K562 (cell line): ENCODE measurements around the gene EME2. TPM values are rescaled to one million over a fixed set of nuclear protein-coding genes. Genes with fewer than 3 reads are reported as not detected.

Experiments
- ATAC-seq: fragments of 200-7000 bp; cut with Tn5 transposase; 3 replicates; pipeline ENCODE4 v1.9.1; 2020; ENCODE audit warnings: moderate library complexity
- BruUV-seq: library from RNA; stranded (reverse); fragments of 400-500 nt; replicated peaks from 2 replicates; lab custom pipeline; 2021; lab: Mats Ljungman, UMichigan
- CTCF ChIA-PET: fragments of 300-600 bp; formaldehyde crosslinking; extraction: SDS; loops from one replicate; lab custom pipeline; 2021; ENCODE audit warnings: low intra/inter-chr PET ratio; lab: Yijun Ruan, JAX
- POLR2A ChIA-PET: fragments of 300-600, 350-650 bp; sonication (Branson Sonifier 250); formaldehyde crosslinking; extraction: SDS; loops from one replicate; lab custom pipeline; 2021; ENCODE audit warnings: antibody characterized with exemption, inconsistent platforms; lab: Yijun Ruan, JAX
- DNase-seq, 4 experiments: peaks; one replicate each; pipeline versions ENCODE4 v3.0.0 to v3.0.0-alpha.2; 2011 to 2018; ENCODE audit warnings: low spot score in 3 of 4, mixed read lengths in 3 of 4; ENCODE audit errors: extremely low read depth in 1 of 4
- FAIRE-seq: peaks from 2 replicates; lab custom pipeline; 2011; peaks lifted over from hg19 to GRCh38; lab: Jason Lieb, UNC
- H2AFZ ChIP-seq: 2 replicates; pipeline ENCODE4 v1.6.0; 2011; ENCODE audit warnings: low read depth, low read length, control low read depth, inconsistent platforms
- H3K27ac ChIP-seq: fragments of 200-600 bp; 3 replicates; pipeline ENCODE4 v1.8.0; 2011; ENCODE audit warnings: low read depth, mild to moderate bottlenecking, control low read depth, inconsistent platforms, low read length, moderate library complexity, mixed read lengths; ENCODE audit errors: extremely low read depth
- H3K27me3 ChIP-seq, 2 experiments: fragments of 300-600 bp in 1 of 2; 2 replicates in 1 of 2; 3 replicates in 1 of 2; pipeline versions ENCODE4 v1.6.0 to v1.8.0; 2011; ENCODE audit warnings: inconsistent platforms in 2 of 2, low read length in 2 of 2, mild to moderate bottlenecking in 1 of 2, mixed read lengths in 1 of 2, moderate library complexity in 1 of 2; ENCODE audit not compliant: control insufficient read depth in 2 of 2, insufficient read depth in 2 of 2
- H3K36me3 ChIP-seq: fragments of 300-600 bp; 3 replicates; pipeline ENCODE4 v1.8.0; 2011; ENCODE audit warnings: mild to moderate bottlenecking, low read length, inconsistent platforms; ENCODE audit not compliant: control insufficient read depth, insufficient read depth
- H3K4me1 ChIP-seq, 2 experiments: fragments of 200-600 bp in 1 of 2; replicated peaks in 1 of 2; 2 replicates in 1 of 2; 3 replicates in 1 of 2; pipeline versions ENCODE4 v1.5.1 to v1.8.0; 2011; ENCODE audit warnings: inconsistent platforms in 2 of 2, low read length in 2 of 2, mild to moderate bottlenecking in 1 of 2, mixed read lengths in 1 of 2, moderate library complexity in 1 of 2; ENCODE audit not compliant: control insufficient read depth in 2 of 2, insufficient read depth in 2 of 2
- H3K4me2 ChIP-seq: 2 replicates; pipeline ENCODE4 v1.6.1; 2011; ENCODE audit warnings: low read length, control low read depth, inconsistent platforms, mixed read lengths; ENCODE audit not compliant: insufficient read depth
- H3K4me3 ChIP-seq: fragments of 200-600 bp; sonication (generic), shearing (Covaris generic); 2 replicates; pipeline ENCODE4 v1.5.1; 2016; ENCODE audit warnings: control low read depth, inconsistent platforms
- H3K79me2 ChIP-seq: fragments of 200-600 bp; 3 replicates; pipeline ENCODE4 v1.8.0; 2011; ENCODE audit warnings: low read length, inconsistent platforms; ENCODE audit not compliant: control insufficient read depth, insufficient read depth
- H3K9ac ChIP-seq, 2 experiments: 2 replicates each; pipeline versions ENCODE4 v1.6.0 to v1.6.1; 2011; ENCODE audit warnings: low read depth in 2 of 2, low read length in 2 of 2, control low read depth in 1 of 2, inconsistent platforms in 1 of 2, mild to moderate bottlenecking in 1 of 2, mixed read lengths in 1 of 2; ENCODE audit not compliant: insufficient read depth in 1 of 2
- H3K9me1 ChIP-seq: one replicate; pipeline ENCODE4 v1.6.0; 2011; ENCODE audit warnings: inconsistent platforms, mild to moderate bottlenecking, low read length, moderate library complexity; ENCODE audit not compliant: control insufficient read depth, insufficient read depth
- H3K9me3 ChIP-seq: replicated peaks from 2 replicates; pipeline ENCODE4 v1.5.1; 2011; ENCODE audit warnings: low read depth, low read length, inconsistent platforms; ENCODE audit not compliant: control insufficient read depth, insufficient read depth
- H4K20me1 ChIP-seq: replicated peaks from 2 replicates; pipeline ENCODE4 v1.6.1; 2011; ENCODE audit warnings: low read length, inconsistent platforms, mixed read lengths; ENCODE audit not compliant: control insufficient read depth, insufficient read depth
- POLR2G ChIP-seq: fragments of 200-400 bp; formaldehyde crosslinking; IDR thresholded peaks from 2 replicates; pipeline ENCODE4 v1.6.1; 2017; ENCODE audit warnings: low read depth, mild to moderate bottlenecking, antibody characterized with exemption, low read length, moderate library complexity
- ZNF24 ChIP-seq: fragments of 450-650 bp; IDR thresholded peaks from 2 replicates; pipeline ENCODE4 v1.6.1; 2016
- WGBS: fragments of 100-300 bp; shearing (Covaris generic); methylation state at CpG from one replicate; pipeline ENCODE4 v1.1.6; 2016; ENCODE audit warnings: low coverage, mixed read lengths; ENCODE audit not compliant: insufficient coverage; ENCODE audit errors: missing lambda C conversion rate; 5-methylcytosine and 5-hydroxymethylcytosine counted together
- in situ Hi-C: fragments of 300-500 bp; cut with MboI; formaldehyde crosslinking; loops from 4 replicates; pipeline ENCODE4 v1.15.0; 2018; ENCODE audit warnings: inconsistent platforms, mixed read lengths
- intact Hi-C: fragments of 100-400 bp; cut with micrococcal nuclease; formaldehyde crosslinking; loops from 2 replicates; pipeline ENCODE4 v1.14.2; 2022
- polyA plus RNA-seq, 8 experiments: library from polyadenylated mRNA; depleted of rRNA in 4 of 8; stranded (reverse) in 5 of 8; unstranded in 3 of 8; fragments of >200 nt; fragmentation: Nextera tagmentation in 2 of 8; fragmentation: Illumina TruSeq in 1 of 8; extraction: Ambion mirVana in 2 of 8; extraction: Trizol in 1 of 8; gene quantifications; 2 replicates each; pipeline versions ENCODE4 v1.2.1 to v1.2.3, GENCODE V29; 2011 to 2014; ENCODE audit warnings: inconsistent platforms in 1 of 8, missing spikeins in 1 of 8
- total RNA-seq, 7 experiments: library from RNA; depleted of rRNA in 6 of 7; stranded (reverse); fragments of >200 nt in 6 of 7; fragmentation: Illumina TruSeq in 2 of 7; extraction: Trizol in 2 of 7; gene quantifications; 2 replicates each; pipeline versions ENCODE4 v1.2.1 to v1.2.3, GENCODE V29; 2011 to 2021; ENCODE audit warnings: low replicate concordance in 1 of 7
- TF ChIP-seq, protein P1 (sequence below): sonication (generic); formaldehyde crosslinking; IDR thresholded peaks from 2 replicates; pipeline ENCODE4 v1.8.1; 2023; ENCODE audit warnings: mild to moderate bottlenecking, missing genetic modification reagents

EME2 gene
- total and polyA plus RNA-seq, 9 of the 15 experiments (the other 6 are each of a cell fraction or from before 2014, with no cell fraction given), result 0.35 to 19.9 (median 3.5) TPM

DNA sequence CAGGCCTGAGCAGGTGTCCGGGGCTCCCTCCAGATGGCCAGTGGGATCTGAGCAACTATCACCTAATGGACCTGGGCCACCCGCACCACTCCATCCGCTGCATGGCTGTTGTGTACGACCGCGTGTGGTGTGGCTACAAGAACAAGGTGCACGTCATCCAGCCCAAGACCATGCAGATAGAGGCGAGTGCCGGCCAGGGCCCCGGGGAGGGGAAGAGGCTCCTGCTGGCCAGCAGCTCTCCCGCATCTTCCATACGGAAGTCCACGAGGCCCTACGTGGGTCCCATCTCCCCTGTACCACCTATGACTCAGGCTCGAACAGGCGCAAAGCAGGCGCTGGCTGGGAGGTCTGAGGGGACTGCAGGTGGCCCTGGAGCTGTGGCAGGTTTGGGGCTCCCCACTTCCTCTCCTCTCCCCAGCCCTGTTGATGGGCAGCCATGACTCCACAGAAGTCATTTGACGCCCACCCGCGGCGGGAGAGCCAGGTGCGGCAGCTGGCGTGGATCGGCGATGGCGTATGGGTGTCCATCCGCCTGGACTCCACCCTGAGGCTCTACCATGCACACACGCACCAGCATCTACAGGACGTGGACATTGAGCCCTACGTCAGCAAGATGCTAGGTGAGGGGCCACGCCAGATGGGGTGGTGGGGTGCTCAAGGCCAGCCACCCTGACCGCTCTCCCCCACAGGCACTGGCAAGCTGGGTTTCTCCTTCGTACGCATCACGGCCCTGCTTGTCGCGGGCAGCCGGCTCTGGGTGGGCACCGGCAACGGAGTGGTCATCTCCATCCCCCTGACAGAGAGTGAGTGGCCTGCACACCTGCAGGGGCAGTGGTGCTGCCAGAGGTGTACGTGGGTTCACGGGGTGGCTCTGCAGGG, 5.3 kb upstream of the EME2 start:
- intact Hi-C loops, result no loop called here
- WGBS, result 95% methylated on average over 27 of the region's 42 CpGs
- Histone ChIP-seq H3K36me3 (peaks cover 86% of the 10 kb centered on the region; the same call in 2 of the 3 replicates), H3K27me3 (no peaks in the 10 kb centered on the region), H3K27ac (no peak overlapping the region), H3K79me2 (peaks cover 25% of the 10 kb centered on the region), H3K9ac (no peak overlapping the region), H3K9me1 (no peaks in the 10 kb centered on the region), H2AFZ (no peak overlapping the region), H3K4me1 (peaks cover 22 to 95% of the 10 kb centered on the region in 2 experiments; a peak in 4 of 5 replicates), H4K20me1 (0 out of 2 replicates have a peak, but pooled peaks cover 8% of the 10 kb centered on the region), H3K4me3 (no peak overlapping the region), H3K9me3 (no peaks in the 10 kb centered on the region), H3K4me2 (no peak overlapping the region)
- FAIRE-seq (no peak), DNase-seq (no peak), ATAC-seq (no peak)
- ChIA-PET POLR2A (interaction anchor here (0.8 to 1.5 kb wide), 3 partner anchors 8 to 198 kb away, joined by 3 to 4 read pairs (median 4); partner anchors contain the start of gene RPS2), CTCF (no interaction called here)
- in situ Hi-C loops, result no loop called here
- BruUV-seq, result TSS peak; percentile 12
- peak; percentile 58 for TF ChIP-seq POLR2G
- no peak for TF ChIP-seq ZNF24
- TF ChIP-seq, protein P1, sequence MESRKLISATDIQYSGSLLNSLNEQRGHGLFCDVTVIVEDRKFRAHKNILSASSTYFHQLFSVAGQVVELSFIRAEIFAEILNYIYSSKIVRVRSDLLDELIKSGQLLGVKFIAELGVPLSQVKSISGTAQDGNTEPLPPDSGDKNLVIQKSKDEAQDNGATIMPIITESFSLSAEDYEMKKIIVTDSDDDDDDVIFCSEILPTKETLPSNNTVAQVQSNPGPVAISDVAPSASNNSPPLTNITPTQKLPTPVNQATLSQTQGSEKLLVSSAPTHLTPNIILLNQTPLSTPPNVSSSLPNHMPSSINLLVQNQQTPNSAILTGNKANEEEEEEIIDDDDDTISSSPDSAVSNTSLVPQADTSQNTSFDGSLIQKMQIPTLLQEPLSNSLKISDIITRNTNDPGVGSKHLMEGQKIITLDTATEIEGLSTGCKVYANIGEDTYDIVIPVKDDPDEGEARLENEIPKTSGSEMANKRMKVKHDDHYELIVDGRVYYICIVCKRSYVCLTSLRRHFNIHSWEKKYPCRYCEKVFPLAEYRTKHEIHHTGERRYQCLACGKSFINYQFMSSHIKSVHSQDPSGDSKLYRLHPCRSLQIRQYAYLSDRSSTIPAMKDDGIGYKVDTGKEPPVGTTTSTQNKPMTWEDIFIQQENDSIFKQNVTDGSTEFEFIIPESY (CRISPR knock-in tag), result 0 out of 2 replicates have a peak, but pooled peaks have one; percentile 8
